K562 (cell line): ENCODE measurements around the gene WDR13. TPM values are rescaled to one million over a fixed set of nuclear protein-coding genes. Genes with fewer than 3 reads are reported as not detected.

Experiments
- CCNT2 ChIP-seq: IDR thresholded peaks from 2 replicates; pipeline ENCODE4 v1.6.1; 2011; ENCODE audit warnings: borderline replicate concordance, low read depth, mild to moderate bottlenecking, moderate library complexity, mixed read lengths, low read length; ENCODE audit not compliant: insufficient read length; ENCODE audit errors: extremely low read depth
- CREBBP ChIP-seq: IDR thresholded peaks from one replicate; pipeline ENCODE4 v1.6.1; 2012; ENCODE audit warnings: low read depth, mild to moderate bottlenecking, control low read depth, inconsistent platforms, low read length
- DEAF1 ChIP-seq: fragments of 450-650 bp; formaldehyde crosslinking; IDR thresholded peaks from 2 replicates; pipeline ENCODE4 v1.4.0; 2020; ENCODE audit warnings: mild to moderate bottlenecking, moderate library complexity
- FOXK2 ChIP-seq, 2 experiments: fragments of 450-650 bp; IDR thresholded peaks in 1 of 2; conservative IDR thresholded peaks in 1 of 2; 2 replicates each; pipeline ENCODE4 v1.6.1; 2016; ENCODE audit warnings: low read depth in 2 of 2, mild to moderate bottlenecking in 1 of 2
- KAT2B ChIP-seq: IDR thresholded peaks from one replicate; pipeline ENCODE4 v1.6.1; 2012; ENCODE audit warnings: low read depth, mild to moderate bottlenecking, control low read depth, inconsistent platforms, low read length, moderate library complexity
- MCM2 ChIP-seq: fragments of 450-650 bp; IDR thresholded peaks from 2 replicates; pipeline ENCODE4 v1.6.1; 2017; ENCODE audit warnings: low read depth, mild to moderate bottlenecking
- POLR2G ChIP-seq: fragments of 200-400 bp; formaldehyde crosslinking; IDR thresholded peaks from 2 replicates; pipeline ENCODE4 v1.6.1; 2017; ENCODE audit warnings: low read depth, mild to moderate bottlenecking, antibody characterized with exemption, low read length, moderate library complexity
- SP2 ChIP-seq: IDR thresholded peaks from 2 replicates; pipeline ENCODE4 v1.6.1; 2011; ENCODE audit warnings: mild to moderate bottlenecking, low read depth, low read length, moderate library complexity; ENCODE audit not compliant: poor library complexity, severe bottlenecking; ENCODE audit errors: extremely low read depth
- TAF7 ChIP-seq: fragments of 450-650 bp; IDR thresholded peaks from 2 replicates; pipeline ENCODE4 v1.6.1; 2016; ENCODE audit warnings: missing genetic modification characterization, missing compliant biosample characterization
- TCF3 ChIP-seq: sonication (generic); formaldehyde crosslinking; IDR thresholded peaks from 2 replicates; pipeline ENCODE4 v1.4.0; 2020; ENCODE audit warnings: mild to moderate bottlenecking, missing genetic modification reagents
- TOE1 ChIP-seq, 2 experiments: fragments of 450-650 bp in 1 of 2; sonication (generic) in 1 of 2; formaldehyde crosslinking in 1 of 2; IDR thresholded peaks; 2 replicates each; pipeline versions ENCODE4 v1.7.1 to v1.8.0; 2016 to 2022; ENCODE audit warnings: borderline replicate concordance in 2 of 2, mild to moderate bottlenecking in 2 of 2, antibody characterized with exemption in 1 of 2, inconsistent platforms in 1 of 2, low read depth in 1 of 2, missing genetic modification reagents in 1 of 2, moderate library complexity in 1 of 2
- ZFX ChIP-seq: sonication (generic); formaldehyde crosslinking; IDR thresholded peaks from 2 replicates; pipeline ENCODE4 v1.8.0; 2022; ENCODE audit warnings: mild to moderate bottlenecking, missing genetic modification reagents, moderate library complexity
- ZNF280A ChIP-seq: fragments of 450-650 bp; IDR thresholded peaks from 2 replicates; pipeline ENCODE4 v1.6.1; 2018; ENCODE audit warnings: mild to moderate bottlenecking, low read depth; ENCODE audit not compliant: partially characterized antibody
- polyA plus RNA-seq, 8 experiments: library from polyadenylated mRNA; depleted of rRNA in 4 of 8; stranded (reverse) in 5 of 8; unstranded in 3 of 8; fragments of >200 nt; fragmentation: Nextera tagmentation in 2 of 8; fragmentation: Illumina TruSeq in 1 of 8; extraction: Ambion mirVana in 2 of 8; extraction: Trizol in 1 of 8; gene quantifications; 2 replicates each; pipeline versions ENCODE4 v1.2.1 to v1.2.3, GENCODE V29; 2011 to 2014; ENCODE audit warnings: inconsistent platforms in 1 of 8, missing spikeins in 1 of 8
- total RNA-seq, 7 experiments: library from RNA; depleted of rRNA in 6 of 7; stranded (reverse); fragments of >200 nt in 6 of 7; fragmentation: Illumina TruSeq in 2 of 7; extraction: Trizol in 2 of 7; gene quantifications; 2 replicates each; pipeline versions ENCODE4 v1.2.1 to v1.2.3, GENCODE V29; 2011 to 2021; ENCODE audit warnings: low replicate concordance in 1 of 7
- TF ChIP-seq, protein P1 (sequence below): fragments of 250-450 bp; sonication (Bioruptor Pico); IDR thresholded peaks from 2 replicates; pipeline ENCODE4 v1.8.0; 2021; ENCODE audit warnings: moderate library complexity, mild to moderate bottlenecking, inconsistent platforms
- TF ChIP-seq, protein P2 (sequence below): fragments of 450-650 bp; formaldehyde crosslinking; IDR thresholded peaks from 2 replicates; pipeline ENCODE4 v1.4.0; 2020; ENCODE audit warnings: mild to moderate bottlenecking
- TF ChIP-seq, protein P3 (sequence below), 2 experiments: fragments of 150-350 bp in 1 of 2; IDR thresholded peaks; 2 replicates each; pipeline ENCODE4 v1.6.1; 2012 to 2016; ENCODE audit warnings: low read depth in 2 of 2, low read length in 2 of 2, mild to moderate bottlenecking in 1 of 2, moderate library complexity in 1 of 2

WDR13 gene
- total and polyA plus RNA-seq, 9 of the 15 experiments (the other 6 are each of a cell fraction or from before 2014, with no cell fraction given), result 7.4 to 70.5 (median 31.4) TPM

GRCh38 chrX:48573690-48574269 is 23.5 kb upstream of the WDR13 start (continued):
- TF ChIP-seq, protein P1, sequence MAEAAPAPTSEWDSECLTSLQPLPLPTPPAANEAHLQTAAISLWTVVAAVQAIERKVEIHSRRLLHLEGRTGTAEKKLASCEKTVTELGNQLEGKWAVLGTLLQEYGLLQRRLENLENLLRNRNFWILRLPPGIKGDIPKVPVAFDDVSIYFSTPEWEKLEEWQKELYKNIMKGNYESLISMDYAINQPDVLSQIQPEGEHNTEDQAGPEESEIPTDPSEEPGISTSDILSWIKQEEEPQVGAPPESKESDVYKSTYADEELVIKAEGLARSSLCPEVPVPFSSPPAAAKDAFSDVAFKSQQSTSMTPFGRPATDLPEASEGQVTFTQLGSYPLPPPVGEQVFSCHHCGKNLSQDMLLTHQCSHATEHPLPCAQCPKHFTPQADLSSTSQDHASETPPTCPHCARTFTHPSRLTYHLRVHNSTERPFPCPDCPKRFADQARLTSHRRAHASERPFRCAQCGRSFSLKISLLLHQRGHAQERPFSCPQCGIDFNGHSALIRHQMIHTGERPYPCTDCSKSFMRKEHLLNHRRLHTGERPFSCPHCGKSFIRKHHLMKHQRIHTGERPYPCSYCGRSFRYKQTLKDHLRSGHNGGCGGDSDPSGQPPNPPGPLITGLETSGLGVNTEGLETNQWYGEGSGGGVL (CRISPR knock-in tag), result no peak
- TF ChIP-seq TCF3 (no peak), TOE1 (IDR thresholded peaks at IDR 0.05; ENCODE audit: borderline replicate concordance) (peak; percentile 55; the same call in 1 of the 2 replicates), TOE1 (CRISPR knock-in tag; IDR thresholded peaks at IDR 0.05; ENCODE audit: borderline replicate concordance, low read depth) (no peak), DEAF1 (CRISPR knock-in tag) (no peak), FOXK2 (conservative IDR thresholded peaks at IDR 0.05 in 1 of 2, IDR thresholded peaks at IDR 0.05 in 1 of 2; ENCODE audit: low read depth in 2 of 2) (no peak), SP2 (no peak), TAF7 (tag) (peak; percentile 47; the same call in 1 of the 2 replicates), MCM2 (no peak), ZNF280A (no peak), KAT2B (no peak), CCNT2 (peak; percentile 4), POLR2G (no peak), CREBBP (no peak), ZFX (CRISPR knock-in tag) (0 out of 2 replicates have a peak, but pooled peaks have one; percentile 4)
- TF ChIP-seq, protein P2, sequence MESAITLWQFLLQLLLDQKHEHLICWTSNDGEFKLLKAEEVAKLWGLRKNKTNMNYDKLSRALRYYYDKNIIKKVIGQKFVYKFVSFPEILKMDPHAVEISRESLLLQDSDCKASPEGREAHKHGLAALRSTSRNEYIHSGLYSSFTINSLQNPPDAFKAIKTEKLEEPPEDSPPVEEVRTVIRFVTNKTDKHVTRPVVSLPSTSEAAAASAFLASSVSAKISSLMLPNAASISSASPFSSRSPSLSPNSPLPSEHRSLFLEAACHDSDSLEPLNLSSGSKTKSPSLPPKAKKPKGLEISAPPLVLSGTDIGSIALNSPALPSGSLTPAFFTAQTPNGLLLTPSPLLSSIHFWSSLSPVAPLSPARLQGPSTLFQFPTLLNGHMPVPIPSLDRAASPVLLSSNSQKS (CRISPR knock-in tag), result no peak
- TF ChIP-seq, protein P3, sequence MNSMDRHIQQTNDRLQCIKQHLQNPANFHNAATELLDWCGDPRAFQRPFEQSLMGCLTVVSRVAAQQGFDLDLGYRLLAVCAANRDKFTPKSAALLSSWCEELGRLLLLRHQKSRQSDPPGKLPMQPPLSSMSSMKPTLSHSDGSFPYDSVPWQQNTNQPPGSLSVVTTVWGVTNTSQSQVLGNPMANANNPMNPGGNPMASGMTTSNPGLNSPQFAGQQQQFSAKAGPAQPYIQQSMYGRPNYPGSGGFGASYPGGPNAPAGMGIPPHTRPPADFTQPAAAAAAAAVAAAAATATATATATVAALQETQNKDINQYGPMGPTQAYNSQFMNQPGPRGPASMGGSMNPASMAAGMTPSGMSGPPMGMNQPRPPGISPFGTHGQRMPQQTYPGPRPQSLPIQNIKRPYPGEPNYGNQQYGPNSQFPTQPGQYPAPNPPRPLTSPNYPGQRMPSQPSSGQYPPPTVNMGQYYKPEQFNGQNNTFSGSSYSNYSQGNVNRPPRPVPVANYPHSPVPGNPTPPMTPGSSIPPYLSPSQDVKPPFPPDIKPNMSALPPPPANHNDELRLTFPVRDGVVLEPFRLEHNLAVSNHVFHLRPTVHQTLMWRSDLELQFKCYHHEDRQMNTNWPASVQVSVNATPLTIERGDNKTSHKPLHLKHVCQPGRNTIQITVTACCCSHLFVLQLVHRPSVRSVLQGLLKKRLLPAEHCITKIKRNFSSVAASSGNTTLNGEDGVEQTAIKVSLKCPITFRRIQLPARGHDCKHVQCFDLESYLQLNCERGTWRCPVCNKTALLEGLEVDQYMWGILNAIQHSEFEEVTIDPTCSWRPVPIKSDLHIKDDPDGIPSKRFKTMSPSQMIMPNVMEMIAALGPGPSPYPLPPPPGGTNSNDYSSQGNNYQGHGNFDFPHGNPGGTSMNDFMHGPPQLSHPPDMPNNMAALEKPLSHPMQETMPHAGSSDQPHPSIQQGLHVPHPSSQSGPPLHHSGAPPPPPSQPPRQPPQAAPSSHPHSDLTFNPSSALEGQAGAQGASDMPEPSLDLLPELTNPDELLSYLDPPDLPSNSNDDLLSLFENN (IDR thresholded peaks at IDR 0.05; ENCODE audit: low read depth in 2 of 2, low read length in 2 of 2), result no peak
